ENCODE results near the gene JAG2. TPM values are rescaled to one million over a fixed set of nuclear protein-coding genes. Genes with fewer than 3 reads are reported as not detected.
"Not testable (repeated sequence)": the region's sequence is repeated elsewhere in the genome, so short reads cannot be mapped to it uniquely, and the experiment has no call there.

Gene JAG2
- total RNA-seq, 1 donor from 2014 or later: 2.4 TPM

DNA sequence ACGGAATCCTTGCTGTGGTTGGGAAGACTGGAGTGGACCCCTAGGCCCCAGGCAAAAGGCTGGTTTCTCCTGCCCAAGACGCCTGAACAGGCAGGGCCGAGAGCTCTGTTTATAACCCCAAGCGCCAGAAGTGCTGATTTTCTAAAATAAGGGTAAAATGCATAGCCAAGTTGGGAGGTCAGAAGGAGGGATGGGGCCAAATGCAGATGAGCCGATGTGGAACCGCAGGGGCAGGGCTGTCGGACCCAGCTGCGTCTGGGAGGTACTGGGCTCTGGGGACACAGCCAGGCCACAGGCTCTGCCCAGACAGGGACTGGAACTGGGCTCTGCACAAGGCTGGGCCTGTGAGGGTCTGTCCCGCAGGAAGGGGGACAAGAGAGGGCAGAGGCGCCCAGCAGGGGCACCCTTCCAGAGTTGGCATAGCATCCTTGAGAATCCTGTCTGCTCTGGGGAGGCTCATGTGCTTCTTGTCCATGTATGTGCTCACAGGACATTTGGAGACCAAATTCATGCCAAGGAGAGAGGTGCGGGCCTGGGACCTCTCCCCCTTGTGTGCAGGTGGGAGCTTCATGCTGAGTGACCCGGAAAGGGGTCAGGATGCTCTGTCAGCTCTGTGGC, 49.1 kb downstream of the JAG2 start:
- H3K36me3 ChIP-seq (ENCODE audit: control insufficient read depth, insufficient read depth, low read length): no peaks in the 10 kb centered on the region
- DNase-seq (ENCODE audit: low read depth): no peak
- H3K27me3 ChIP-seq (ENCODE audit: control insufficient read depth, insufficient read depth, low read length): peaks cover 15% of the 10 kb centered on the region
- TF ChIP-seq, protein P1, sequence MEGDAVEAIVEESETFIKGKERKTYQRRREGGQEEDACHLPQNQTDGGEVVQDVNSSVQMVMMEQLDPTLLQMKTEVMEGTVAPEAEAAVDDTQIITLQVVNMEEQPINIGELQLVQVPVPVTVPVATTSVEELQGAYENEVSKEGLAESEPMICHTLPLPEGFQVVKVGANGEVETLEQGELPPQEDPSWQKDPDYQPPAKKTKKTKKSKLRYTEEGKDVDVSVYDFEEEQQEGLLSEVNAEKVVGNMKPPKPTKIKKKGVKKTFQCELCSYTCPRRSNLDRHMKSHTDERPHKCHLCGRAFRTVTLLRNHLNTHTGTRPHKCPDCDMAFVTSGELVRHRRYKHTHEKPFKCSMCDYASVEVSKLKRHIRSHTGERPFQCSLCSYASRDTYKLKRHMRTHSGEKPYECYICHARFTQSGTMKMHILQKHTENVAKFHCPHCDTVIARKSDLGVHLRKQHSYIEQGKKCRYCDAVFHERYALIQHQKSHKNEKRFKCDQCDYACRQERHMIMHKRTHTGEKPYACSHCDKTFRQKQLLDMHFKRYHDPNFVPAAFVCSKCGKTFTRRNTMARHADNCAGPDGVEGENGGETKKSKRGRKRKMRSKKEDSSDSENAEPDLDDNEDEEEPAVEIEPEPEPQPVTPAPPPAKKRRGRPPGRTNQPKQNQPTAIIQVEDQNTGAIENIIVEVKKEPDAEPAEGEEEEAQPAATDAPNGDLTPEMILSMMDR (IDR thresholded peaks at IDR 0.05; ENCODE audit: insufficient read depth, low read length, poor library complexity, severe bottlenecking): no peak
- no peak overlapping the region for H3K4me3 ChIP-seq (ENCODE audit: low read depth, low read length)

DNA sequence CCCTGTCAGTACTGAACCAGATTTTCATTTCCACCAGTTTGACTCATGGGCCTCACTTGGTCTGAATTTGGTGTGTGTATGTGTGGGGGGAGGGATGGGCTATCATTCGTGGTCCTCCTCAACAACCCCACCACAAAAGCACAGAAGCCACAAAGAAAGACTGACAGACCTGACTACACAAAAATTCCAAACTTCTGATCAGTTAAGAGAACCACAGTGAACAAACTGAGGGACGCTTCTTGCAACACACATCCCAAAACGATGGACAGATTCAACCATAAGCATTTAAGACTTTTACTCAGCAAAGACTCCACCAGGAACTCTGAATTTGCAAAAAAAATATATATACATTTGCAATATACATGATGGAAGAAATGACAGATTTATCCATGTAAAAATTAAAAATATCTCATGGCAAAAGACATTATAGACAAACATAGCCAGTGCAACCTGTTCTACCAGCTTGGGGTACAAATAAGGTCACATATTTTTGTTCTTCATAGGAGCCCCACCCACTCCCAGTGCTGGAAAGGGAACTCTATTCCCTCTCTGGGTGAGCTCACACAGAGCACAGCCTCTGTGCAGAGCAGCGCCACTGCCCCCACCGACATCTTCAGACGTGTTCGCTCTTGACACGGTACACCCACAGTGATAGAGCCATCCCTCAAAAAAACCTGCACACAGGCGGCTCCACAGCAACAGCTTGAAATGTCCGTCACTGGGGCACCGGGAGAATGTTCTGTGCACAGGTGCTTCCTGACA, 49.7 kb downstream of the JAG2 start:
- TF ChIP-seq, protein P1 (IDR thresholded peaks at IDR 0.05; ENCODE audit: insufficient read depth, low read length, poor library complexity, severe bottlenecking): no peak
- H3K36me3 ChIP-seq (ENCODE audit: control insufficient read depth, insufficient read depth, low read length): no peaks in the 10 kb centered on the region
- DNase-seq (ENCODE audit: low read depth): peak; percentile 2
- no peak overlapping the region for H3K4me3 ChIP-seq (ENCODE audit: low read depth, low read length)
- peaks cover 9% of the 10 kb centered on the region for H3K27me3 ChIP-seq (ENCODE audit: control insufficient read depth, insufficient read depth, low read length)

DNA sequence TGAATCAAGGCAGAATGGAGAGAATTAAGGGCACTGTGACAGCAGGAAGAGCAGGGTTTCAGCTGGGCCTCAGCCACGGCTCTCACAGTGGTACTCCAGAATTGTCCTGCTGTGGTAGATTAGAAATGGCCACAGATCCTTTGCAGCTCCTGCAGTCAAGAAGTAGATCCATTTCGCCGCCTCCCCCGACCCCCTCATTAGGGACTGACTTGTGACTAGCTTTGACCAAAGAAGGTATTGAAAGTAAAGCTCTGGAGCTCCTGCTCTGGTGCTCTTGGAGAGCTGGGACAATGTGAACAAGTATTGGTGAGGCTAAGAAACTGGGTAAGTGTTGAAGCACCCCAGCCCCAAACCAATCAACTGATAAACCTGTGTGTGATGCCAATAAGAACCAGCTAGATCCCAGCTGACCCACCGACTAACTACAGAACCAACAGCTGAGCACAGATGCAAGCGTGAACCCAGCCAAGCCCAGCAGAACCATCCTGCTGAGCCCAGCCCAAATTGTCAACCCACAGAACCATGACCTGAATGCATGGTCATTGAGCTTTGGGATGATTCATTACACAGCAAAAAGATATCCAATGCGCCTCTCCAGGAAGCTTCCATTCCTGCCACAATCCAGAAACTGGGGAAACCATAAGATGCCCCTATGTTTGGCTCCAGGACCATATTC, 50.7 kb downstream of the JAG2 start:
- Histone ChIP-seq H3K27me3 (ENCODE audit: control insufficient read depth, insufficient read depth, low read length) (peaks cover 8% of the 10 kb centered on the region), H3K4me3 (ENCODE audit: low read depth, low read length) (no peak overlapping the region), H3K36me3 (ENCODE audit: control insufficient read depth, insufficient read depth, low read length) (no peaks in the 10 kb centered on the region)
- no peak for DNase-seq (ENCODE audit: low read depth)
- TF ChIP-seq, protein P1 (IDR thresholded peaks at IDR 0.05; ENCODE audit: insufficient read depth, low read length, poor library complexity, severe bottlenecking): no peak

DNA sequence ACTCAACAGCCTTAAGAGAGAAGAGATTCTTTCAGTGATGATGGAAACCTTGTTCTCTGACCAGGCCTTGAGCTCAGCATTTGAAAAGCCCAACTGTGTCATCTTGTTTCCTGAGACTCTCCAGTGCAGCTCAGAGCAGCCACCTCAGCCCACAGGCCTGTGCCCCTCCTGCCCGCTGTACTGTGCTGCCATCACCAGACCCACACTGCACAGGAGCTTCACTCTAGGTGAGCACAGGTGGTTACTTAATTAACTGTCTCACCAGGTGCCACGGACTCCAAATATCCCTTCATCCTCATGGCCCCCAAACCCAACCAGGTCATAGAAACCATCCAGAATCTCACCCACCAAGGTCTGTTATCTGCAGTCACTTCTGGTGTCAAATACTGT, 51.3 kb downstream of the JAG2 start:
- TF ChIP-seq, protein P1 (IDR thresholded peaks at IDR 0.05; ENCODE audit: insufficient read depth, low read length, poor library complexity, severe bottlenecking): no peak
- H3K36me3 ChIP-seq (ENCODE audit: control insufficient read depth, insufficient read depth, low read length): no peaks in the 10 kb centered on the region
- DNase-seq (ENCODE audit: low read depth): no peak
- no peak overlapping the region for H3K4me3 ChIP-seq (ENCODE audit: low read depth, low read length)
- peaks cover 8% of the 10 kb centered on the region for H3K27me3 ChIP-seq (ENCODE audit: control insufficient read depth, insufficient read depth, low read length)

DNA sequence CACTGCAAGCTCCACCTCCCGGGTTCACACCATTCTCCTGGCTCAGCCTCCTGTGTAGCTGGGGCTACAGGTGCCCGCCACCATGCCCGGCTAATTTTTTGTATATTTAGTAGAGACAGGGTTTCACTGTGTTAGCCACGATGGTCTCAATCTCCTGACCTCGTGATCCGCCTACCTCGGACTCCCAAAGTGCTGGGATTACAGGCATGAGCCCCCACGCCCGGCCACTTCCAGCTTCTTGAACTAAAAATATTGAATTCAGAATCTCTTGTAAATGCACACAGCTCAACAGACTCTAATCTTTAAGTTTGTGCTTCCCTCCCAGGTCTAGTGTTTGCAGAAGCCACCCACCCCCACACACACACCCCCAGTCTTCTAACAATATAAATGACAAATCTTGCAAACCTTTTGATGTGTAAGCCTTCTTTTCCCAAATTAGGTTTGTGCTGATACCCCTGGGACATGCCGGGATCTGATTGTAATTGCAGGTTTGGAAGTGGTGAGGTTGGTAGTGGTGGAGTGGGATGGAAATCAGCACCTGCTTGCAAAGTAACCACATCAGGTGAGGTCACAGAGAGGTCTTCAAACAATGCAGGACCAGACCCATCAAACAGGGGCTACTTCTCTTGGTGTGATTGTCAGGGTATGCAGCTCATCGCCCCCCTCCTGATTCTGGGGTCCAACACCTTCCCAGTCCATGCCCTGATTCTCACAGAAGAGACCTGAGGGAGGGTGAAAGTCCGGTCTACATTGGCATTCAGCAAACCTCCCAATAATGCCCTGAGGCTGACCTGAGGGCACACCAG, 51.9 kb downstream of the JAG2 start:
- Histone ChIP-seq H3K4me3 (ENCODE audit: low read depth, low read length) (no peak overlapping the region), H3K27me3 (ENCODE audit: control insufficient read depth, insufficient read depth, low read length) (peaks cover 8% of the 10 kb centered on the region), H3K36me3 (ENCODE audit: control insufficient read depth, insufficient read depth, low read length) (no peaks in the 10 kb centered on the region)
- DNase-seq (ENCODE audit: low read depth): no peak
- TF ChIP-seq, protein P1 (IDR thresholded peaks at IDR 0.05; ENCODE audit: insufficient read depth, low read length, poor library complexity, severe bottlenecking): no peak

DNA sequence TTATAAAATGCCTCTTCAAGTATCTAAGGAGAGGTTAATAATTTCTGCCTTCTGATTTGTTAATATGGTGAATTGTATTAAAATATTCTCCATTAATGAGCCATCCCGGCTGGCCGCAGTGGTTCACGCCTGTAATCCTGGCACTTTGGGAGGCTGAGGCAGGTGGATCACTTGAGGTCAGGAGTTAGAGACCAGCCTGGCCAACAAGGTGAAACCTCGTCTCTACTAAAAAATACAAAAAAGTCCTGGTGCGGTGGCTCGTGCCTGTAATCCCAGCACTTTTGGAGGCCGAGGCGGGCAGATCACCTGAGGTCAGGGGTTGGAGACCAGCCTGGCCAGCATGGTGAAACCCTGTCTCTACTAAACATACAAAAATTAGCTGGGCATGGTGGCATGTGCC, 59.3 kb downstream of the JAG2 start:
- DNase-seq (ENCODE audit: low read depth); H3K4me3 ChIP-seq (ENCODE audit: low read depth, low read length); H3K27me3 ChIP-seq (ENCODE audit: control insufficient read depth, insufficient read depth, low read length); H3K36me3 ChIP-seq (ENCODE audit: control insufficient read depth, insufficient read depth, low read length): not testable (repeated sequence)
